ENCODE data around the gene FADS2. TPM values are rescaled to one million over a fixed set of nuclear protein-coding genes. Genes with fewer than 3 reads are reported as not detected.

Gene FADS2
- total and polyA plus RNA-seq, 9 of the 15 experiments (the other 6 are each of a cell fraction or from before 2014, with no cell fraction given): 2.9 to 42.8 (median 16.2) TPM

GRCh38 chr11:61888590-61888989, 60.5 kb downstream of the FADS2 start:
- TF ChIP-seq MAFG (tag; conservative IDR thresholded peaks at IDR 0.05): no peak
- no peak for TF ChIP-seq CREBBP (IDR thresholded peaks at IDR 0.05; ENCODE audit: low read depth, low read length)
- TF ChIP-seq BCL6 (CRISPR knock-in tag; IDR thresholded peaks at IDR 0.05): no peak
- no peak for TF ChIP-seq HEY1 (CRISPR knock-in tag; IDR thresholded peaks at IDR 0.05; ENCODE audit: borderline replicate concordance)
- 0 out of 2 replicates have a peak, but pooled peaks have one; percentile 25 for TF ChIP-seq ESRRA (IDR thresholded peaks at IDR 0.05; ENCODE audit: borderline replicate concordance, low read depth)
- peak; percentile 43 for TF ChIP-seq RBM25 (IDR thresholded peaks at IDR 0.05; ENCODE audit: low read depth, low read length, severe bottlenecking)
- TF ChIP-seq BCOR (IDR thresholded peaks at IDR 0.05): peak; percentile 76
- TF ChIP-seq ZNF57 (CRISPR knock-in tag; IDR thresholded peaks at IDR 0.05): no peak
- TF ChIP-seq TCF15 (CRISPR knock-in tag; IDR thresholded peaks at IDR 0.05): no peak
- TF ChIP-seq TAF9B (IDR thresholded peaks at IDR 0.05; ENCODE audit: partially characterized antibody): no peak
- intact Hi-C loops (cut with micrococcal nuclease): no loop called here
- Histone ChIP-seq H3K4me3 (no peak overlapping the region), H3K79me2 (ENCODE audit: control insufficient read depth, insufficient read depth, low read length) (peaks cover 59% of the 10 kb centered on the region), H3K9me3 (replicated peaks; ENCODE audit: control insufficient read depth, insufficient read depth, low read depth, low read length) (no peaks in the 10 kb centered on the region), H2AFZ (ENCODE audit: low read depth, low read length) (no peak overlapping the region), H3K36me3 (ENCODE audit: control insufficient read depth, insufficient read depth, low read length) (peaks cover 7% of the 10 kb centered on the region; the same call in 2 of the 3 replicates), H4K20me1 (replicated peaks; ENCODE audit: control insufficient read depth, insufficient read depth, low read length) (0 out of 2 replicates have a peak, but pooled peaks cover 7% of the 10 kb centered on the region), H3K9ac (ENCODE audit: insufficient read depth in 1 of 2, low read depth in 2 of 2, low read length in 2 of 2) (peak overlapping the region in 1 of 2 experiments; percentile 80; a peak in 1 of 4 replicates), H3K27ac (ENCODE audit: extremely low read depth, low read depth, low read length) (no peak overlapping the region), H3K4me2 (ENCODE audit: insufficient read depth, low read length) (no peak overlapping the region), H3K4me1 (replicated peaks in 1 of 2; ENCODE audit: control insufficient read depth in 2 of 2, insufficient read depth in 2 of 2, low read length in 2 of 2) (peaks cover 27 to 68% of the 10 kb centered on the region in 2 experiments), H3K9me1 (ENCODE audit: control insufficient read depth, insufficient read depth, low read length) (peaks cover 7% of the 10 kb centered on the region), H3K27me3 (ENCODE audit: control insufficient read depth in 2 of 2, insufficient read depth in 2 of 2, low read length in 2 of 2) (no peaks in the 10 kb centered on the region)
- FAIRE-seq: no peak
- in situ Hi-C loops (cut with MboI): no loop called here
- 82% methylated on average over 12 of the region's 12 CpGs for WGBS (ENCODE audit: insufficient coverage, low coverage, missing lambda C conversion rate)
- POLR2A ChIA-PET: interaction anchor here (0.6 to 1.3 kb wide), 3 partner anchors 9 to 219 kb away, joined by 3 to 4 read pairs (median 3); partner anchors contain the start of genes FEN1 and TMEM258
- ATAC-seq: no peak
- DNase-seq (ENCODE audit: extremely low read depth in 1 of 4, low spot score in 3 of 4): no peak
- CTCF ChIA-PET (ENCODE audit: low intra/inter-chr PET ratio): no interaction called here
- no TSS peak for BruUV-seq (replicated peaks)
